Gastrocnemius medialis (tissue), 4 donors: ENCODE data around the gene UMAD1. TPM values are rescaled to one million over a fixed set of nuclear protein-coding genes. Genes with fewer than 3 reads are reported as not detected.

Source experiments
- ATAC-seq, 2 donors: fragments of 150-250 bp; one replicate each; pipeline ENCODE4 v1.9.1; 2016
- DNase-seq, 2 donors: peaks; one replicate each; pipeline ENCODE4 v3.0.0-alpha.2; 2019
- H3K27ac ChIP-seq, 4 donors: fragments of 200-600 bp; sonication (generic); 1 replicate in 1 of 4; 2 replicates in 3 of 4; pipeline ENCODE4 v1.5.1; 2016 to 2018; ENCODE audit warnings: mild to moderate bottlenecking in 2 of 4, moderate library complexity in 1 of 4
- H3K27me3 ChIP-seq, 3 donors: fragments of 200-600 bp; sonication (generic) in 2 of 3; 1 replicate in 1 of 3; 2 replicates in 2 of 3; pipeline versions ENCODE4 v1.5.1 to v1.6.0; 2016 to 2019; ENCODE audit warnings: mild to moderate bottlenecking in 1 of 3, moderate library complexity in 1 of 3
- H3K36me3 ChIP-seq, 2 donors: fragments of 200-600 bp; sonication (generic) in 1 of 2; one replicate each; pipeline ENCODE4 v1.5.1; 2017 to 2018
- H3K4me1 ChIP-seq, 2 donors: fragments of 200-600 bp; sonication (generic) in 1 of 2; one replicate each; pipeline ENCODE4 v1.5.1; 2016 to 2017; ENCODE audit warnings: mild to moderate bottlenecking in 2 of 2
- H3K4me3 ChIP-seq, 4 donors: fragments of 200-600 bp; sonication (generic) in 3 of 4; 1 replicate in 1 of 4; 2 replicates in 3 of 4; pipeline ENCODE4 v1.5.1; 2016 to 2019; ENCODE audit warnings: mild to moderate bottlenecking in 2 of 4
- H3K9me3 ChIP-seq, 3 donors: fragments of 200-600 bp; sonication (generic) in 2 of 3; 1 replicate in 1 of 3; 2 replicates in 2 of 3; pipeline ENCODE4 v1.5.1; 2016 to 2019
- POLR2A ChIP-seq, 2 donors: fragments of 450-650 bp; IDR thresholded peaks; one replicate each; pipeline ENCODE4 v1.6.1; 2017; ENCODE audit warnings: antibody characterized with exemption in 2 of 2, mild to moderate bottlenecking in 2 of 2, moderate library complexity in 2 of 2
- in situ Hi-C, 4 donors: fragments of 200-750 bp; cut with MboI; loops; one replicate each; pipeline versions ENCODE4 v1.15.0 to v1.8.0; 2017; ENCODE audit warnings: low sequenced_read_pairs in 4 of 4
- intact Hi-C: fragments of 100-400 bp; cut with DNase I; formaldehyde crosslinking; loops from one replicate; pipeline ENCODE4 v1.15.1; 2023; ENCODE audit warnings: low total_unique reads
- total RNA-seq, 4 donors: library from RNA; depleted of rRNA; stranded (reverse); fragments of >200 nt; gene quantifications; one replicate each; pipeline versions ENCODE4 v1.1.0 to v1.2.3, GENCODE V29; 2016
- TF ChIP-seq, protein P1 (sequence below), 5 experiments: fragments of 450-650 bp in 3 of 5; fragments of 200-600 bp in 2 of 5; sonication (generic) in 2 of 5; IDR thresholded peaks in 4 of 5; conservative IDR thresholded peaks in 1 of 5; 1 replicate in 4 of 5; 2 replicates in 1 of 5; pipeline ENCODE4 v1.5.1; 2016 to 2019; ENCODE audit warnings: antibody characterized with exemption in 5 of 5, mild to moderate bottlenecking in 3 of 5, moderate library complexity in 3 of 5

Gene UMAD1
- total RNA-seq, 4 donors from 2014 or later = 10.2 to 16.0 (median 11.1) TPM

DNA sequence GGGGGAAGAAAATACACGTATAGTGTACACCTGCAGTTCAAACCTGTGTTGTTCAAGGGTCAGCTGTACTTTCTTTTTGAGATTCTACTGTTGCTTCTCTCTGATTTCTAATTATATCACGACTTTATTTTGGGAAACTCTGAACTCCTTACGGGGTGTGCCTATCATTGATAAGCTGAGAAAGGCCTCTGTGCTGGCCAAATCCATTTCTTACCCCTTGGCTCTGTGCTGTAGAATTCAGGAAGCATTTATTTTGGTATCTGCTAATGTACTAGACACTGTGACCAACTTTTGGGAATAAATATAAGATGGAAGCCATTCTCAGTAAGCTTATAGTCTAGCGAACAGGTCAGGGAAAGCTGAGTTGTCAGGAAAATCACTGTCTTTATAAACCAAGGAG, 104.7 kb downstream of the UMAD1 start:
- Histone ChIP-seq H3K27ac (no peak overlapping the region), H3K27me3 (no peaks in the 10 kb centered on the region), H3K9me3 (no peaks in the 10 kb centered on the region), H3K4me1 (peaks cover 0 to 11% of the 10 kb centered on the region in 2 donors), H3K36me3 (no peaks in the 10 kb centered on the region), H3K4me3 (no peak overlapping the region)
- intact Hi-C loops = no loop called here
- no peak for DNase-seq
- no peak for ATAC-seq
- in situ Hi-C loops = no loop called here
- TF ChIP-seq, protein P1, sequence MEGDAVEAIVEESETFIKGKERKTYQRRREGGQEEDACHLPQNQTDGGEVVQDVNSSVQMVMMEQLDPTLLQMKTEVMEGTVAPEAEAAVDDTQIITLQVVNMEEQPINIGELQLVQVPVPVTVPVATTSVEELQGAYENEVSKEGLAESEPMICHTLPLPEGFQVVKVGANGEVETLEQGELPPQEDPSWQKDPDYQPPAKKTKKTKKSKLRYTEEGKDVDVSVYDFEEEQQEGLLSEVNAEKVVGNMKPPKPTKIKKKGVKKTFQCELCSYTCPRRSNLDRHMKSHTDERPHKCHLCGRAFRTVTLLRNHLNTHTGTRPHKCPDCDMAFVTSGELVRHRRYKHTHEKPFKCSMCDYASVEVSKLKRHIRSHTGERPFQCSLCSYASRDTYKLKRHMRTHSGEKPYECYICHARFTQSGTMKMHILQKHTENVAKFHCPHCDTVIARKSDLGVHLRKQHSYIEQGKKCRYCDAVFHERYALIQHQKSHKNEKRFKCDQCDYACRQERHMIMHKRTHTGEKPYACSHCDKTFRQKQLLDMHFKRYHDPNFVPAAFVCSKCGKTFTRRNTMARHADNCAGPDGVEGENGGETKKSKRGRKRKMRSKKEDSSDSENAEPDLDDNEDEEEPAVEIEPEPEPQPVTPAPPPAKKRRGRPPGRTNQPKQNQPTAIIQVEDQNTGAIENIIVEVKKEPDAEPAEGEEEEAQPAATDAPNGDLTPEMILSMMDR (IDR thresholded peaks at IDR 0.05 in 4 of 5, conservative IDR thresholded peaks at IDR 0.05 in 1 of 5) = no peak
- no peak for TF ChIP-seq POLR2A (IDR thresholded peaks at IDR 0.05)

DNA sequence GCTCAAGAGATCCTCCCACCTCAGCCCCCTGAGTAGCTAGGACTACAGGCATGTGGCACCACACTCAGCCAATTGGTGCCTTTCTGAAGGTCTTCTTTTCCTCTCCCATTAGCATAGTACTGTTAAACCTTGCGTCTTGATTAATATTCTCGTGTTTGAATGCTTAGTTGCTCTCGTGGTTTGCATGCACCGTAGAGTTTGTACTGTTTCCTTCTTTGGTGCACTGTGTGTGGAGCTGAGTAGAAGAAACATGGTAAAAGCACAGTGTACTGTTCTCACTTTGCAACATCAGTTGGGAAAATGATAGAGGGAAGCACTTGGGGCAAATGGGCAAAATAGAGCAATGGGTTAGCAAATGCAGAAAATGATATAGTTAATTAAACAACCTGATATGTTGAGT, 105.4 kb downstream of the UMAD1 start:
- Histone ChIP-seq H3K36me3 (no peaks in the 10 kb centered on the region), H3K4me1 (peaks cover 0 to 15% of the 10 kb centered on the region in 2 donors), H3K27ac (no peak overlapping the region), H3K4me3 (no peak overlapping the region), H3K9me3 (no peaks in the 10 kb centered on the region), H3K27me3 (no peaks in the 10 kb centered on the region)
- ATAC-seq (no peak), DNase-seq (no peak)
- intact Hi-C loops = no loop called here
- TF ChIP-seq POLR2A (IDR thresholded peaks at IDR 0.05) = no peak
- TF ChIP-seq, protein P1 (IDR thresholded peaks at IDR 0.05 in 4 of 5, conservative IDR thresholded peaks at IDR 0.05 in 1 of 5) = no peak
- in situ Hi-C loops = no loop called here

DNA sequence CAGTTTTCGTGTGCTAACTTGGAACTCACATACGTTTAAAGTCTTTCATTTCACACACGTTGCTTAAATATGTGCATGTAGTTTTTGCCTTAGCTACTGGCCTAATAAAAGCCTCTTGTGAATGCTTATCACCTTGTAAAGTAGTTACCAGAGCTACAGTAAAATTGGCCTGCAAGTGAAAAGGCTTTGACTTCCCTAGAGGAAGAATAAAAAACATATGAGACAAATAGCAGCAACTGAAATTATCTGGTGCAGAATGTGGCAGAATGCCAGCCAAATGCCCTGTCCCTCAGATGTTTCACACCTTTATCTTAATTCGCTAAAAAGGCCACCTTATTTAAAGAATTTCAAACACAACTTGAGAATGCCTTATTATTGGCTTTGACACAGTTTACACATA, 105.9 kb downstream of the UMAD1 start:
- no peak overlapping the region for H3K4me3 ChIP-seq
- no peaks in the 10 kb centered on the region for H3K9me3 ChIP-seq
- no peak for TF ChIP-seq POLR2A (IDR thresholded peaks at IDR 0.05)
- TF ChIP-seq, protein P1 (IDR thresholded peaks at IDR 0.05 in 4 of 5, conservative IDR thresholded peaks at IDR 0.05 in 1 of 5) = no peak
- H3K27me3 ChIP-seq = no peaks in the 10 kb centered on the region
- peaks cover 4 to 15% of the 10 kb centered on the region in 2 donors for H3K4me1 ChIP-seq
- H3K36me3 ChIP-seq = no peaks in the 10 kb centered on the region
- intact Hi-C loops = no loop called here
- in situ Hi-C loops = no loop called here
- DNase-seq = no peak
- no peak for ATAC-seq
- H3K27ac ChIP-seq = no peak overlapping the region

DNA sequence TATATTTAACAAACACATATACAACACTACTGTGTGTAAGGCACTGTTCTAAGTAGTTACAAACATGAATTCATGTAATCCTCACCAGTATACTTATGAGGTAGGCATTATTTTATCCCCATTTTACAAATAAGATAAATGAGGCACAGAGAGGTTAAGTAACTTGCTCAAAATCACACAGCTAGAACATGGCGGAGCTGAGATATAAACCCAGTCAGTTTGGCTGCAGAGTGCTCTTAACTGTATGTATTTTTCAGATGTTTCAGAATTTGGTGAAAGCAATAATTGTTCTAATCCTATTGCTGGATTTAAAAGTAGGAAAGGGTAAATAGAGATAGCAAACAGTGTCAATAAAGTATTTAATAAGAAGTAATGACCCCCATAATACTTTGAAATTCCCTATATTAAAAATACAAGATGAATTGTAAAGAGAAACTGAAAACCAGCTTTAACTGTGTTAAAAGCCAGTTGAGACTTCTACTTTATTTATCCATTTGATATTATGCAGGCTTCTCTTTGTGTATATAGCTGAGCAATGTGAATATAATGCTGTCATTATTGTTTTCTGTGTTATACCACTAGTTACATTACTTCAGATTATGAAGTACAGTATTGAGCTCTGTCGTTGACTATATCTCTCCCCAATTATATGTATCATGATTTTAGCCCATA, 110.2 kb downstream of the UMAD1 start:
- Histone ChIP-seq H3K36me3 (no peaks in the 10 kb centered on the region), H3K27me3 (no peaks in the 10 kb centered on the region), H3K27ac (no peak overlapping the region), H3K4me3 (no peak overlapping the region), H3K4me1 (peaks cover 5 to 8% of the 10 kb centered on the region in 2 donors), H3K9me3 (no peaks in the 10 kb centered on the region)
- ATAC-seq = no peak
- in situ Hi-C loops = loop anchor here in 2 of 4 donors (10.0 to 25.0 kb wide), 2 partner anchors 66 to 462 kb away; no protein-coding TSS in a partner anchor
- intact Hi-C loops = no loop called here
- TF ChIP-seq, protein P1 (IDR thresholded peaks at IDR 0.05 in 4 of 5, conservative IDR thresholded peaks at IDR 0.05 in 1 of 5) = no peak
- TF ChIP-seq POLR2A (IDR thresholded peaks at IDR 0.05) = no peak
- DNase-seq = no peak
